Vagina (tissue), 2 donors: ENCODE results near the gene SCUBE1. TPM values are rescaled to one million over a fixed set of nuclear protein-coding genes. Genes with fewer than 3 reads are reported as not detected.

ENCODE experiments used
- DNase-seq, 2 donors: peaks; one replicate each; pipeline ENCODE4 v3.0.0-alpha.2; 2017; ENCODE audit errors: extremely low spot score in 2 of 2
- H3K27ac ChIP-seq: fragments of 200-600 bp; sonication (generic); one replicate; pipeline ENCODE4 v1.5.1; 2019
- H3K27me3 ChIP-seq: fragments of 200-600 bp; sonication (generic); one replicate; pipeline ENCODE4 v1.5.1; 2019
- H3K36me3 ChIP-seq, 2 donors: fragments of 200-600 bp; sonication (generic); one replicate each; pipeline ENCODE4 v1.5.1; 2017 to 2019
- H3K4me1 ChIP-seq: fragments of 200-600 bp; sonication (generic); one replicate; pipeline ENCODE4 v1.5.1; 2019
- H3K4me3 ChIP-seq, 2 donors: fragments of 200-600 bp; sonication (generic); 1 replicate in 1 of 2; 2 replicates in 1 of 2; pipeline ENCODE4 v1.5.1; 2016 to 2019
- H3K9me3 ChIP-seq: fragments of 200-600 bp; sonication (generic); one replicate; pipeline ENCODE4 v1.5.1; 2019
- POLR2A ChIP-seq, 2 donors: fragments of 450-650 bp; IDR thresholded peaks; one replicate each; pipeline ENCODE4 v1.6.1; 2017; ENCODE audit warnings: antibody characterized with exemption in 2 of 2, mild to moderate bottlenecking in 2 of 2, moderate library complexity in 2 of 2
- POLR2AphosphoS5 ChIP-seq, 2 donors: sonication (generic); formaldehyde crosslinking; IDR thresholded peaks; one replicate each; pipeline ENCODE4 v1.9.0; 2017; ENCODE audit warnings: antibody characterized with exemption in 2 of 2, mild to moderate bottlenecking in 2 of 2, low read depth in 1 of 2; ENCODE audit not compliant: insufficient read depth in 1 of 2
- intact Hi-C: fragments of 100-400 bp; cut with DNase I; formaldehyde crosslinking; loops from one replicate; pipeline ENCODE4 v1.15.1; 2023
- total RNA-seq: library from RNA; depleted of rRNA; stranded (reverse); fragments of >200 nt; gene quantifications from one replicate; pipeline ENCODE4 v1.2.3, GENCODE V29; 2016
- TF ChIP-seq, protein P1 (sequence below), 3 experiments: fragments of 450-650 bp in 2 of 3; fragments of 200-600 bp in 1 of 3; sonication (generic) in 1 of 3; IDR thresholded peaks; one replicate each; pipeline ENCODE4 v1.5.1; 2017 to 2019; ENCODE audit warnings: antibody characterized with exemption in 3 of 3, mild to moderate bottlenecking in 2 of 3, moderate library complexity in 2 of 3

SCUBE1 gene
- total RNA-seq, 1 donor from 2014 or later, result 6.9 TPM

DNA sequence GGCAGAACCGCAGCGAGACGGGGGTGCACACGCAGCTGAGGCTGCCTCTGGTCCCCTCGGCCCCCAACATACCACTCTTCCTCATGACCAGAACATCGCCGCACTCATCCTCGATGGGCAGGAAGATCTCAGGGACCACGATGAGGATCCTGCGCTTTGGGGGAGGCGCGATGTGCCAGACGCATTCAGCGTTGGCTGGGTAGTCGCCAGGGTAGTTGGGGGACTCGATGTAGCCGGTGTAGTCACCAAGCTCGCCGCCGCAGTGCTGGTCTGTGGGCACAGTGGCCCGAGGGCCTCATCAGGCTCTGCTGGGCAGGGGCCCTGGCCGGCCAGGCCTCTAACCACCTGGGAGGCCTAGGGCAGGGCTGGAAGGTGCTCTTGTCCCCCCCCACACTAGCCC, 133.2 kb downstream of the SCUBE1 start:
- TF ChIP-seq POLR2AphosphoS5 (IDR thresholded peaks at IDR 0.05; ENCODE audit: insufficient read depth in 1 of 2, low read depth in 1 of 2), result no peak
- TF ChIP-seq, protein P1, sequence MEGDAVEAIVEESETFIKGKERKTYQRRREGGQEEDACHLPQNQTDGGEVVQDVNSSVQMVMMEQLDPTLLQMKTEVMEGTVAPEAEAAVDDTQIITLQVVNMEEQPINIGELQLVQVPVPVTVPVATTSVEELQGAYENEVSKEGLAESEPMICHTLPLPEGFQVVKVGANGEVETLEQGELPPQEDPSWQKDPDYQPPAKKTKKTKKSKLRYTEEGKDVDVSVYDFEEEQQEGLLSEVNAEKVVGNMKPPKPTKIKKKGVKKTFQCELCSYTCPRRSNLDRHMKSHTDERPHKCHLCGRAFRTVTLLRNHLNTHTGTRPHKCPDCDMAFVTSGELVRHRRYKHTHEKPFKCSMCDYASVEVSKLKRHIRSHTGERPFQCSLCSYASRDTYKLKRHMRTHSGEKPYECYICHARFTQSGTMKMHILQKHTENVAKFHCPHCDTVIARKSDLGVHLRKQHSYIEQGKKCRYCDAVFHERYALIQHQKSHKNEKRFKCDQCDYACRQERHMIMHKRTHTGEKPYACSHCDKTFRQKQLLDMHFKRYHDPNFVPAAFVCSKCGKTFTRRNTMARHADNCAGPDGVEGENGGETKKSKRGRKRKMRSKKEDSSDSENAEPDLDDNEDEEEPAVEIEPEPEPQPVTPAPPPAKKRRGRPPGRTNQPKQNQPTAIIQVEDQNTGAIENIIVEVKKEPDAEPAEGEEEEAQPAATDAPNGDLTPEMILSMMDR (IDR thresholded peaks at IDR 0.05), result no peak
- TF ChIP-seq POLR2A (IDR thresholded peaks at IDR 0.05), result no peak
- H3K9me3 ChIP-seq, result no peaks in the 10 kb centered on the region
- no peak overlapping the region for H3K27ac ChIP-seq
- H3K27me3 ChIP-seq, result no peaks in the 10 kb centered on the region
- no peaks in the 10 kb centered on the region for H3K36me3 ChIP-seq
- no peak for DNase-seq
- intact Hi-C loops, result no loop called here
- no peak overlapping the region for H3K4me3 ChIP-seq
- no peaks in the 10 kb centered on the region for H3K4me1 ChIP-seq

DNA sequence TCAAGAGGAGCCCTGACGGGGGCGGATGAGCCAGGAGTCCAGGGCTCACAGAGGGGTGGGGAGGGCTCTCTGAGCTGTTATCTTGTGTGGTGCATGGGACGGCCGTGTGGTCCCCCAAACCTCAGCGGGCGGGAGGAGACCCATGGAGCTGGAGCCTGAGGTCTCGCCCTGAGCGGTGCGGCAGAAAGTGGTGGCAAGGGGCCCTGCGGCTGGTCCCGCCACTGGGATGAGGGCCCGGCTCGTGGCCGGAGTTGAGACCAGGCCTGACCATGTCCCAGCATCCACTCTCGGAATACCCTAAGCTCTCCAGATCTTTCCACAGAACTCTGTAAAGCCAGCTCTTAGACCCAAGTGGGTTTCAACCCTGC, 133.7 kb downstream of the SCUBE1 start:
- no peaks in the 10 kb centered on the region for H3K27me3 ChIP-seq
- no peak overlapping the region for H3K27ac ChIP-seq
- no peaks in the 10 kb centered on the region for H3K9me3 ChIP-seq
- no peaks in the 10 kb centered on the region for H3K4me1 ChIP-seq
- TF ChIP-seq, protein P1 (IDR thresholded peaks at IDR 0.05), result no peak
- TF ChIP-seq POLR2AphosphoS5 (IDR thresholded peaks at IDR 0.05; ENCODE audit: insufficient read depth in 1 of 2, low read depth in 1 of 2) (no peak), POLR2A (IDR thresholded peaks at IDR 0.05) (no peak)
- no peak for DNase-seq
- no peaks in the 10 kb centered on the region for H3K36me3 ChIP-seq
- intact Hi-C loops, result no loop called here
- H3K4me3 ChIP-seq, result no peak overlapping the region

DNA sequence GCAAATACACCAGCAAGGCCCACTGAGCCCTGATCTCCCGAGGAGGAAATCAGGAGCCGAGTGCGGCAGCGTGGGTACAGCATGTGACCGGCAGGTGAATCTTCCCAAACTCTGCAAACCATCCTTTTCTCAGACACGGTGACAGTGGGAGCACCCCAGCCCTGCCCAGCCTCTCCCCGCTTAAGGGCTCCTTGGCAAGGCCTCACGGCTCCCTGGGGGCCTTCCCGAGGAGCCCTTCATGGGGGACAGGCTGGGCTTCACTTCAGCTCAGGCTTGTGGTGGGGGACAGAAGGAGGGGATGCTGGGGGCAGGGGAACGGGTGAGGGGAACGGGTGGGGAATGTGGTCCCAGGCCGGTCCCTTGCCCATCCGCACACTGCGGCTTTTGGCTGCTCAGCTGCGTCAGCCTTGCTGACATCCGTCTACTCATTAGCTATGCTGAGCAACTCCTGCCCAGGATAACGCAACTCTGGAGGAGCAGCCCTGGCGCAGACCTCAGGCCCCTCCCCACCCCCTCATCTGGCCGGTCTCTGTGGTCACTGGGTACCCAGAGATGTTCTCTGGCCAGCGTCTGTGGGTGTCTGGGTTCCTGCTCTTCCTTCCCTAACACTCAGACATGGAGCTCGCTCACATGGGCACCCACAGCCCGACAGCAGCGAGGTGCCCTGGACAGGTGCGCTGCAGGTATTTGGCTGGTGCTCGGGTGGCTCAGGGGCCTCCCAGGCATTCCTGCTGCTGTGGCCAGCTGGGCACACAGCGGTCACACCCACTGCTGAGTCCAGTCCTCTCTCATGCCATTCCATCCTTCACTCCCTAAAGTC, 134.3 kb downstream of the SCUBE1 start:
- Histone ChIP-seq H3K9me3 (no peaks in the 10 kb centered on the region), H3K27me3 (no peaks in the 10 kb centered on the region), H3K4me3 (no peak overlapping the region), H3K27ac (no peak overlapping the region), H3K4me1 (no peaks in the 10 kb centered on the region), H3K36me3 (no peaks in the 10 kb centered on the region)
- no peak for TF ChIP-seq POLR2A (IDR thresholded peaks at IDR 0.05)
- TF ChIP-seq, protein P1 (IDR thresholded peaks at IDR 0.05), result no peak
- no peak for TF ChIP-seq POLR2AphosphoS5 (IDR thresholded peaks at IDR 0.05; ENCODE audit: insufficient read depth in 1 of 2, low read depth in 1 of 2)
- intact Hi-C loops, result no loop called here
- DNase-seq, result no peak

DNA sequence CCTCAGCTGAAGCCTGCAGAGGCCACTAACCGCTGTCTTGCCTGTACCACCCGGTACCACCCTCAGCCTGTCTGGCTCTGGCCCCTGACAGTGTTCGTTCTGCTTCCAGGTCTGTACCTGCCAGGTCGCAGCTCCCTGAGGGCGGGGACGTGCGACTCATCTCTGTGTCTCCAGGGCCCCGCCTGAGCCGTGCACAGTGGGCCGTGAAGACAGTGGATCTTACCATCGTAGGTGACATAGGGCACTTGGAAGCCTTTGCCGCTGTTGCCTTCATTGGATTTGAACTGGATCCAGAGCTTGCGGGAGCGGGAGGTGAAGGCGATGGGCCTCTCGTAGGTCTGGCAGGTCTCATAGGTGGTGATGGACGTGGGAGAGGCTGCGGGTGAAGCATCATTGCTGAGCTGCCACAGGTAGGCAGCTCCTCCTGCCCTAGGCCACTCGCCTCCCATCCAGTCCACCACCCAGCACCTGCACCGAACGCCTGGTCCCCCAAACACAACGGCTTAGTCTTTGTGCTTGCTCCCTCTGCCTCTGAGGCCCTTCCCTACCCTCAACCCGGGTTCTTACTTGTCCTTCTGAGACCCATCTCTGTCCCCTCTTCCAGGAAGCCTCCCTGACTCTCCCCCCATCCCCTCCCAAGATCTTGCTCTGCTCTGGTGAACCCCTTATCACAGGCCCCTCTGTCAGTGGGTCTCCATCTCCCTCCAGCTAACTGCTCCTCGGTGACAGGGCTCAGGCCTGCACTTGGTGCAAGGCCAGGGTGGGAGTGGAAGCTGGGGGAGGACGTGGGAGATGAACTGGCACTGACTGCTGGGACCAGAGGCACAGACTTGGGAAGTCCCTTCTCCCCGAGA, 135.1 kb downstream of the SCUBE1 start:
- intact Hi-C loops, result no loop called here
- no peak for DNase-seq
- Histone ChIP-seq H3K36me3 (no peaks in the 10 kb centered on the region), H3K4me1 (no peaks in the 10 kb centered on the region), H3K4me3 (no peak overlapping the region), H3K27ac (no peak overlapping the region), H3K9me3 (no peaks in the 10 kb centered on the region), H3K27me3 (no peaks in the 10 kb centered on the region)
- TF ChIP-seq, protein P1 (IDR thresholded peaks at IDR 0.05), result no peak
- no peak for TF ChIP-seq POLR2A (IDR thresholded peaks at IDR 0.05)
- no peak for TF ChIP-seq POLR2AphosphoS5 (IDR thresholded peaks at IDR 0.05; ENCODE audit: insufficient read depth in 1 of 2, low read depth in 1 of 2)
